Measurements from ENCODE around the gene NFIC. TPM values are rescaled to one million over a fixed set of nuclear protein-coding genes. Genes with fewer than 3 reads are reported as not detected.

NFIC gene
- total and polyA plus RNA-seq, 2 experiments from 2014 or later, result 7.8 to 20.9 TPM

- H3K4me3 ChIP-seq, result no peak overlapping the region
- no peaks in the 10 kb centered on the region for H4K20me1 ChIP-seq (ENCODE audit: insufficient read depth, poor library complexity, severe bottlenecking)
- no peaks in the 10 kb centered on the region for H3K27me3 ChIP-seq
- H3K9me2 ChIP-seq (replicated peaks; ENCODE audit: insufficient read depth), result no peaks in the 10 kb centered on the region
- no peaks in the 10 kb centered on the region for H3K36me3 ChIP-seq (replicated peaks; ENCODE audit: insufficient read depth, low read depth)
- H3K9me3 ChIP-seq (ENCODE audit: low read depth), result no peaks in the 10 kb centered on the region
- H3K4me1 ChIP-seq (ENCODE audit: insufficient read depth), result peaks cover 31% of the 10 kb centered on the region
- no peaks in the 10 kb centered on the region for H3K79me2 ChIP-seq
- no peak for DNase-seq (ENCODE audit: low spot score)
- H3K4me2 ChIP-seq, result no peak overlapping the region
- no peak overlapping the region for H2AFZ ChIP-seq
- TF ChIP-seq EZH2phosphoT487 (IDR thresholded peaks at IDR 0.05; ENCODE audit: low read depth, severe bottlenecking, unreplicated experiment), result no peak
- TF ChIP-seq EZH2 (IDR thresholded peaks at IDR 0.05; ENCODE audit: borderline replicate concordance), result no peak
- no peak for TF ChIP-seq CTCF (IDR thresholded peaks at IDR 0.05; ENCODE audit: poor library complexity)
- 78% methylated on average over 31 of the region's 37 CpGs for WGBS (ENCODE audit: low lambda C conversion rate, missing lambda C conversion rate)
- H3K27ac ChIP-seq, result no peak overlapping the region
Observed at GRCh38 chr19:3455960-3456601, 89.7 kb downstream of the NFIC start.

- no peak for DNase-seq (ENCODE audit: low spot score)
- no peaks in the 10 kb centered on the region for H3K36me3 ChIP-seq (replicated peaks; ENCODE audit: insufficient read depth, low read depth)
- no peaks in the 10 kb centered on the region for H3K79me2 ChIP-seq
- no peaks in the 10 kb centered on the region for H3K9me3 ChIP-seq (ENCODE audit: low read depth)
- no peak overlapping the region for H2AFZ ChIP-seq
- H3K27me3 ChIP-seq, result no peaks in the 10 kb centered on the region
- TF ChIP-seq EZH2phosphoT487 (IDR thresholded peaks at IDR 0.05; ENCODE audit: low read depth, severe bottlenecking, unreplicated experiment), result no peak
- TF ChIP-seq CTCF (IDR thresholded peaks at IDR 0.05; ENCODE audit: poor library complexity), result no peak
- TF ChIP-seq EZH2 (IDR thresholded peaks at IDR 0.05; ENCODE audit: borderline replicate concordance), result no peak
- H3K4me1 ChIP-seq (ENCODE audit: insufficient read depth), result peaks cover 26% of the 10 kb centered on the region
- H3K9me2 ChIP-seq (replicated peaks; ENCODE audit: insufficient read depth), result no peaks in the 10 kb centered on the region
- WGBS (ENCODE audit: low lambda C conversion rate, missing lambda C conversion rate), result 81% methylated on average over 18 of the region's 18 CpGs
- H3K4me3 ChIP-seq, result no peak overlapping the region
- H3K27ac ChIP-seq, result peak overlapping the region; percentile 87
- H4K20me1 ChIP-seq (ENCODE audit: insufficient read depth, poor library complexity, severe bottlenecking), result no peaks in the 10 kb centered on the region
- H3K4me2 ChIP-seq, result no peak overlapping the region
Observed at GRCh38 chr19:3456925-3457527, 90.6 kb downstream of the NFIC start.

- no peak for TF ChIP-seq EZH2phosphoT487 (IDR thresholded peaks at IDR 0.05; ENCODE audit: low read depth, severe bottlenecking, unreplicated experiment)
- no peak for TF ChIP-seq CTCF (IDR thresholded peaks at IDR 0.05; ENCODE audit: poor library complexity)
- TF ChIP-seq EZH2 (IDR thresholded peaks at IDR 0.05; ENCODE audit: borderline replicate concordance), result no peak
- peak overlapping the region; percentile 68 for H3K4me2 ChIP-seq
- WGBS (ENCODE audit: low lambda C conversion rate, missing lambda C conversion rate), result 22% methylated on average over 14 of the region's 22 CpGs
Observed at GRCh38 chr19:3457528-3458228, 91.3 kb downstream of the NFIC start.

More at GRCh38 chr19:3457528-3458228, 91.3 kb downstream of the NFIC start:
- no peak overlapping the region for H2AFZ ChIP-seq
- no peak overlapping the region for H3K4me3 ChIP-seq
- no peaks in the 10 kb centered on the region for H3K9me2 ChIP-seq (replicated peaks; ENCODE audit: insufficient read depth)
- no peaks in the 10 kb centered on the region for H4K20me1 ChIP-seq (ENCODE audit: insufficient read depth, poor library complexity, severe bottlenecking)
- no peaks in the 10 kb centered on the region for H3K36me3 ChIP-seq (replicated peaks; ENCODE audit: insufficient read depth, low read depth)
- H3K27me3 ChIP-seq, result peaks cover 4% of the 10 kb centered on the region
- peaks cover 26% of the 10 kb centered on the region for H3K4me1 ChIP-seq (ENCODE audit: insufficient read depth)
- peak overlapping the region; percentile 87 for H3K27ac ChIP-seq
- DNase-seq (ENCODE audit: low spot score), result no peak
- no peaks in the 10 kb centered on the region for H3K9me3 ChIP-seq (ENCODE audit: low read depth)
- no peaks in the 10 kb centered on the region for H3K79me2 ChIP-seq
